NB4 (cell line): ENCODE results near the gene UCHL1.

Experiments
- CTCF ChIP-seq: IDR thresholded peaks from one replicate; pipeline ENCODE4 v1.5.1; 2012; ENCODE audit warnings: low read depth, low read length
- POLR2A ChIP-seq: IDR thresholded peaks from 2 replicates; pipeline ENCODE4 v1.6.1; 2011; ENCODE audit warnings: mild to moderate bottlenecking; ENCODE audit not compliant: insufficient read length; ENCODE audit errors: extremely low read depth

GRCh38 chr4:41227902-41228301 is 28.8 kb upstream of the UCHL1 start:
- TF ChIP-seq CTCF (no peak), POLR2A (no peak)
